Endodermal cell (in vitro differentiated cells): ENCODE measurements around the gene MAJIN. TPM values are rescaled to one million over a fixed set of nuclear protein-coding genes. Genes with fewer than 3 reads are reported as not detected.
A peak's percentile ranks its signal among the peaks of the same experiment; 100 is the strongest.
"Not testable (repeated sequence)": the region's sequence is repeated elsewhere in the genome, so short reads cannot be mapped to it uniquely, and the experiment has no call there.

Experiments used
- DNase-seq: peaks from one replicate; pipeline ENCODE4 v3.0.0-alpha.2; 2017
- H3K27ac ChIP-seq: 2 replicates; pipeline ENCODE4 v1.5.1; 2013; ENCODE audit warnings: mild to moderate bottlenecking, low read depth, low read length, moderate library complexity
- H3K27me3 ChIP-seq: 2 replicates; pipeline ENCODE4 v1.6.1; 2013; ENCODE audit warnings: mild to moderate bottlenecking, low read length, moderate library complexity; ENCODE audit not compliant: insufficient read depth, control insufficient read depth, poor library complexity, severe bottlenecking
- H3K36me3 ChIP-seq: 2 replicates; pipeline ENCODE4 v1.7.0; 2013; ENCODE audit warnings: mild to moderate bottlenecking, low read length, moderate library complexity; ENCODE audit not compliant: control insufficient read depth, insufficient read depth
- H3K4me1 ChIP-seq: one replicate; pipeline ENCODE4 v1.7.0; 2013; ENCODE audit warnings: low read length; ENCODE audit not compliant: control insufficient read depth, insufficient read depth
- H3K4me3 ChIP-seq: 2 replicates; pipeline ENCODE4 v1.5.1; 2013; ENCODE audit warnings: mild to moderate bottlenecking, low read length, moderate library complexity
- H3K9ac ChIP-seq: 2 replicates; pipeline ENCODE4 v1.6.1; 2013; ENCODE audit warnings: mild to moderate bottlenecking, low read length, moderate library complexity; ENCODE audit not compliant: poor library complexity, severe bottlenecking; ENCODE audit errors: extremely low read depth
- H3K9me3 ChIP-seq: 2 replicates; pipeline ENCODE4 v1.6.1; 2013; ENCODE audit warnings: mild to moderate bottlenecking, low read length, moderate library complexity; ENCODE audit not compliant: control insufficient read depth
- H3K27ac Mint-ChIP-seq: 2 replicates; pipeline ENCODE4 v1.8.0; 2020; ENCODE audit warnings: mixed read lengths
- H3K27me3 Mint-ChIP-seq: 2 replicates; pipeline ENCODE4 v1.8.0; 2021; ENCODE audit warnings: mild to moderate bottlenecking, mixed read lengths; ENCODE audit not compliant: insufficient read depth
- H3K36me3 Mint-ChIP-seq: 2 replicates; pipeline ENCODE4 v1.8.0; 2020; ENCODE audit warnings: low read depth, mixed read lengths
- H3K4me1 Mint-ChIP-seq: 2 replicates; pipeline ENCODE4 v1.8.0; 2020; ENCODE audit warnings: mixed read lengths
- H3K4me3 Mint-ChIP-seq: 2 replicates; pipeline ENCODE4 v1.8.0; 2020; ENCODE audit warnings: mild to moderate bottlenecking, moderate library complexity, mixed read lengths
- H3K9me3 Mint-ChIP-seq: 2 replicates; pipeline ENCODE4 v1.8.0; 2020; ENCODE audit warnings: mild to moderate bottlenecking, mixed read lengths
- CTCF ChIP-seq: fragments of 200-600 bp; sonication (generic); conservative IDR thresholded peaks from 2 replicates; pipeline ENCODE4 v1.5.0; 2021; ENCODE audit warnings: antibody characterized with exemption, mild to moderate bottlenecking
- WGBS, 2 experiments: methylation state at CpG; one replicate each; pipeline versions ENCODE4 v1.1.5 to v1.1.7; 2013; ENCODE audit warnings: missing lambda C conversion rate in 2 of 2, mixed read lengths in 1 of 2; ENCODE audit not compliant: insufficient coverage in 1 of 2, insufficient read length in 1 of 2; 5-methylcytosine and 5-hydroxymethylcytosine counted together
- total RNA-seq, 2 donors: library from RNA; stranded (reverse); fragmentation: NEBNext Ultra II Directional in 1 of 2; extraction: Animal tissue kit (Norgen Biotek cat#: 25700) in 1 of 2; gene quantifications; 2 replicates in 1 of 2; 3 replicates in 1 of 2; pipeline ENCODE4 v1.2.1, GENCODE V29; 2021

The MAJIN gene
- total RNA-seq, 2 donors from 2014 or later: not detected

GRCh38 chr11:65008873-65009272 lies 37.0 kb upstream of the MAJIN start:
- H3K9ac ChIP-seq: no peak overlapping the region
- H3K27ac ChIP-seq: no peak overlapping the region
- no peaks in the 10 kb centered on the region for H3K36me3 Mint-ChIP-seq
- no peak overlapping the region for H3K27ac Mint-ChIP-seq
- no peaks in the 10 kb centered on the region for H3K4me1 ChIP-seq
- H3K27me3 ChIP-seq: no peaks in the 10 kb centered on the region
- no peak overlapping the region for H3K4me3 Mint-ChIP-seq
- no CpG with 5 or more reads among the region's 2 CpGs for WGBS, 2 experiments
- H3K9me3 ChIP-seq: no peaks in the 10 kb centered on the region
- TF ChIP-seq CTCF: no peak
- DNase-seq: no peak
- peaks cover 6% of the 10 kb centered on the region for H3K4me1 Mint-ChIP-seq
- peaks cover 2% of the 10 kb centered on the region for H3K27me3 Mint-ChIP-seq
- no peaks in the 10 kb centered on the region for H3K9me3 Mint-ChIP-seq
- H3K36me3 ChIP-seq: no peaks in the 10 kb centered on the region
- no peak overlapping the region for H3K4me3 ChIP-seq

GRCh38 chr11:65008016-65008415 lies 36.1 kb upstream of the MAJIN start:
- Mint-ChIP-seq H3K4me1 (peaks cover 2% of the 10 kb centered on the region), H3K27me3 (peaks cover 2% of the 10 kb centered on the region), H3K4me3 (no peak overlapping the region), H3K36me3 (no peaks in the 10 kb centered on the region), H3K27ac (no peak overlapping the region), H3K9me3 (no peaks in the 10 kb centered on the region)
- H3K9ac ChIP-seq: no peak overlapping the region
- H3K27ac ChIP-seq: no peak overlapping the region
- H3K4me3 ChIP-seq: no peak overlapping the region
- no peak for DNase-seq
- no peaks in the 10 kb centered on the region for H3K27me3 ChIP-seq
- no peaks in the 10 kb centered on the region for H3K4me1 ChIP-seq
- H3K36me3 ChIP-seq: no peaks in the 10 kb centered on the region
- no peaks in the 10 kb centered on the region for H3K9me3 ChIP-seq
- TF ChIP-seq CTCF: no peak
- 79 to 87% methylated on average over 4 to 7 of the region's 7 CpGs for WGBS, 2 experiments

GRCh38 chr11:65003968-65004367 lies 32.1 kb upstream of the MAJIN start:
- not testable (repeated sequence) for H3K9me3 Mint-ChIP-seq, H3K4me1 ChIP-seq, H3K27ac ChIP-seq, H3K9ac ChIP-seq, H3K27me3 ChIP-seq, DNase-seq, H3K4me1 Mint-ChIP-seq, H3K27ac Mint-ChIP-seq, H3K9me3 ChIP-seq, H3K4me3 Mint-ChIP-seq, H3K4me3 ChIP-seq, H3K36me3 ChIP-seq, H3K27me3 Mint-ChIP-seq, H3K36me3 Mint-ChIP-seq
- 70 to 79% methylated on average over 2 to 3 of the region's 3 CpGs for WGBS, 2 experiments

GRCh38 chr11:65003282-65003681 lies 31.4 kb upstream of the MAJIN start:
- Mint-ChIP-seq H3K27ac (no peak overlapping the region), H3K36me3 (no peaks in the 10 kb centered on the region), H3K4me1 (peaks cover 2% of the 10 kb centered on the region), H3K9me3 (no peaks in the 10 kb centered on the region), H3K27me3 (peaks cover 2% of the 10 kb centered on the region), H3K4me3 (no peak overlapping the region)
- no peak for TF ChIP-seq CTCF
- peak; percentile 73 for DNase-seq
- no peaks in the 10 kb centered on the region for H3K4me1 ChIP-seq
- H3K4me3 ChIP-seq: no peak overlapping the region
- 55 to 73% methylated on average over 6 to 7 of the region's 7 CpGs for WGBS, 2 experiments
- no peaks in the 10 kb centered on the region for H3K36me3 ChIP-seq
- H3K9me3 ChIP-seq: no peaks in the 10 kb centered on the region
- H3K27me3 ChIP-seq: no peaks in the 10 kb centered on the region
- H3K9ac ChIP-seq: no peak overlapping the region
- H3K27ac ChIP-seq: no peak overlapping the region
